Tibial nerve (tissue), 4 donors: Measurements from ENCODE around the gene SLC9A5. TPM values are rescaled to one million over a fixed set of nuclear protein-coding genes. Genes with fewer than 3 reads are reported as not detected.

Source experiments
- DNase-seq, 2 donors: peaks; one replicate each; pipeline ENCODE4 v3.0.0-alpha.2; 2019; ENCODE audit warnings: low spot score in 2 of 2
- H3K27ac ChIP-seq, 4 donors: fragments of 200-600 bp; sonication (generic) in 3 of 4; one replicate each; pipeline ENCODE4 v1.5.1; 2017 to 2019; ENCODE audit warnings: mild to moderate bottlenecking in 1 of 4
- H3K27me3 ChIP-seq, 2 donors: fragments of 200-600 bp; sonication (generic) in 1 of 2; one replicate each; pipeline versions ENCODE4 v1.5.1 to v1.6.0; 2017 to 2019
- H3K36me3 ChIP-seq, 3 donors: fragments of 200-600 bp; sonication (generic); one replicate each; pipeline ENCODE4 v1.5.1; 2018 to 2019
- H3K4me1 ChIP-seq, 4 donors: fragments of 200-600 bp; sonication (generic) in 3 of 4; one replicate each; pipeline ENCODE4 v1.5.1; 2017 to 2019
- H3K4me3 ChIP-seq, 4 donors: fragments of 200-600 bp; sonication (generic) in 3 of 4; one replicate each; pipeline ENCODE4 v1.5.1; 2017 to 2019; ENCODE audit warnings: mild to moderate bottlenecking in 1 of 4, moderate library complexity in 1 of 4
- H3K9me3 ChIP-seq, 4 donors: fragments of 200-600 bp; sonication (generic) in 3 of 4; one replicate each; pipeline ENCODE4 v1.5.1; 2017 to 2019
- CTCF ChIP-seq, 5 experiments: fragments of 200-600 bp in 3 of 5; fragments of 450-650 bp in 2 of 5; sonication (generic) in 3 of 5; IDR thresholded peaks; one replicate each; pipeline ENCODE4 v1.5.1; 2016 to 2019; ENCODE audit warnings: antibody characterized with exemption in 5 of 5, mild to moderate bottlenecking in 3 of 5, moderate library complexity in 2 of 5
- EP300 ChIP-seq, 2 donors: sonication (generic); formaldehyde crosslinking; IDR thresholded peaks; one replicate each; pipeline ENCODE4 v1.6.1; 2017; ENCODE audit warnings: antibody characterized with exemption in 2 of 2, mild to moderate bottlenecking in 1 of 2
- POLR2A ChIP-seq, 2 donors: fragments of 450-650 bp; IDR thresholded peaks; one replicate each; pipeline ENCODE4 v1.6.1; 2017; ENCODE audit warnings: antibody characterized with exemption in 2 of 2, mild to moderate bottlenecking in 2 of 2, moderate library complexity in 2 of 2
- WGBS, 2 donors: methylation state at CpG; one replicate each; pipeline ENCODE4 v1.1.5; 2018; 5-methylcytosine and 5-hydroxymethylcytosine counted together
- total RNA-seq, 4 donors: library from RNA; depleted of rRNA; stranded (reverse); fragments of >200 nt; gene quantifications; one replicate each; pipeline ENCODE4 v1.1.0, GENCODE V29; 2016

SLC9A5 gene
- total RNA-seq, 4 donors from 2014 or later = 0.59 to 2.0 (median 1.5) TPM

- no peak for DNase-seq
- no peak overlapping the region for H3K27ac ChIP-seq
Observed at GRCh38 chr16:67230809-67231660, 17.7 kb upstream of the SLC9A5 start.

GRCh38 chr16:67233596-67233995 is 15.2 kb upstream of the SLC9A5 start:
- Histone ChIP-seq H3K36me3 (peaks cover 9 to 99% (median 25%) of the 10 kb centered on the region in 3 donors), H3K27ac (no peak overlapping the region), H3K27me3 (no peaks in the 10 kb centered on the region), H3K9me3 (no peaks in the 10 kb centered on the region), H3K4me3 (no peak overlapping the region), H3K4me1 (peaks cover 0 to 5% (median 0%) of the 10 kb centered on the region in 4 donors)
- no peak for TF ChIP-seq CTCF (IDR thresholded peaks at IDR 0.05)
- TF ChIP-seq EP300 (IDR thresholded peaks at IDR 0.05) = no peak
- no peak for TF ChIP-seq POLR2A (IDR thresholded peaks at IDR 0.05)
- no peak for DNase-seq
- WGBS, 2 donors = 71 to 74% methylated on average over 7 of the region's 7 CpGs

More at GRCh38 chr16:67230809-67231660, 17.7 kb upstream of the SLC9A5 start:
- Histone ChIP-seq H3K4me1 (peaks cover 0 to 20% (median 9%) of the 10 kb centered on the region in 4 donors), H3K4me3 (no peak overlapping the region), H3K36me3 (peaks cover 8 to 79% (median 9%) of the 10 kb centered on the region in 3 donors), H3K9me3 (no peaks in the 10 kb centered on the region), H3K27me3 (no peaks in the 10 kb centered on the region)
- no peak for TF ChIP-seq EP300 (IDR thresholded peaks at IDR 0.05)
- TF ChIP-seq POLR2A (IDR thresholded peaks at IDR 0.05) = no peak
- TF ChIP-seq CTCF (IDR thresholded peaks at IDR 0.05) = no peak
- WGBS, 2 donors = 82 to 84% methylated on average over 11 to 12 of the region's 12 CpGs

- TF ChIP-seq POLR2A (IDR thresholded peaks at IDR 0.05) (no peak), EP300 (IDR thresholded peaks at IDR 0.05) (no peak), CTCF (IDR thresholded peaks at IDR 0.05) (no peak)
- H3K4me1 ChIP-seq = peaks cover 0 to 3% (median 0%) of the 10 kb centered on the region in 4 donors
- H3K27ac ChIP-seq = no peak overlapping the region
- H3K27me3 ChIP-seq = no peaks in the 10 kb centered on the region
- WGBS, 2 donors = 91 to 98% methylated on average over 8 to 10 of the region's 10 CpGs
- H3K4me3 ChIP-seq = no peak overlapping the region
- DNase-seq = no peak
- H3K9me3 ChIP-seq = no peaks in the 10 kb centered on the region
- peaks cover 9 to 99% (median 25%) of the 10 kb centered on the region in 3 donors for H3K36me3 ChIP-seq
Observed at GRCh38 chr16:67234180-67234597, 14.6 kb upstream of the SLC9A5 start.

- Histone ChIP-seq H3K4me3 (no peak overlapping the region), H3K36me3 (peaks cover 9 to 89% (median 25%) of the 10 kb centered on the region in 3 donors), H3K27ac (peak overlapping the region in 1 of 4 donors; percentile 9), H3K4me1 (peaks cover 0 to 14% (median 6%) of the 10 kb centered on the region in 4 donors), H3K9me3 (no peaks in the 10 kb centered on the region), H3K27me3 (no peaks in the 10 kb centered on the region)
- 85% methylated on average over 17 of the region's 17 CpGs for WGBS, 2 donors
- no peak for DNase-seq
- TF ChIP-seq POLR2A (IDR thresholded peaks at IDR 0.05) (no peak), CTCF (IDR thresholded peaks at IDR 0.05) (no peak), EP300 (IDR thresholded peaks at IDR 0.05) (no peak)
Observed at GRCh38 chr16:67235816-67236562, 12.8 kb upstream of the SLC9A5 start.
